ENCODE measurements around the gene GDF10. TPM values are rescaled to one million over a fixed set of nuclear protein-coding genes. Genes with fewer than 3 reads are reported as not detected.
A peak's percentile ranks its signal among the peaks of the same experiment; 100 is the strongest.

GDF10 gene
- total RNA-seq, 1 experiment from 2014 or later, result 0.24 TPM

DNA sequence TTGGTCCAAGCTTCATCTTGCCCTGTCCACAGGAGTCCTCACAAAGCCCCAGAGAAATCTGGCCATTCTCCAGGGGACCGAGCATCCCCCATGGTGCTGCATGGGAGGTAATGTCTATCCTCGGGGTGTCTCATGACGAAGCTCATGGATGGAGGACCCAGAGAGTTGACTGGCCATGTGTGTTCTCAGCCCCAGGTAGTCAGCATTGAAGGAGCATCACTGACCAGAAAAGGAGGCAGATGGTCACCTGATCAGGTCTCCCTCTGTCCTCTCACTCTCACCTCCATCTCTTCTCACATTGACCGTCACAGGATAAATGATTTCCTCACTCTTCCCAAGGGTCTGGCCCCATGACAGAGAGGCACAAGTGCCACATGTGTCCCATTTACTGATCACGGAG lies 33.4 kb upstream of the GDF10 start:
- no peak overlapping the region for H3K27ac Mint-ChIP-seq
- H3K4me3 Mint-ChIP-seq, result no peak overlapping the region
- POLR2A ChIA-PET, result no interaction called here
- H3K4me1 Mint-ChIP-seq, result peaks cover 5% of the 10 kb centered on the region; the same call in 1 of the 2 replicates
- DNase-seq (ENCODE audit: low spot score) (no peak), ATAC-seq (no peak)
- TF ChIP-seq NR3C1 (CRISPR knock-in tag; conservative IDR thresholded peaks at IDR 0.05; ENCODE audit: low read depth) (no peak), HMGA2 (CRISPR knock-in tag; IDR thresholded peaks at IDR 0.05) (no peak), NR1H2 (CRISPR knock-in tag; IDR thresholded peaks at IDR 0.05) (no peak), ZNF396 (CRISPR knock-in tag; IDR thresholded peaks at IDR 0.05; ENCODE audit: borderline replicate concordance) (no peak), PRRX2 (CRISPR knock-in tag; IDR thresholded peaks at IDR 0.05) (no peak)
- TF ChIP-seq, protein P1, sequence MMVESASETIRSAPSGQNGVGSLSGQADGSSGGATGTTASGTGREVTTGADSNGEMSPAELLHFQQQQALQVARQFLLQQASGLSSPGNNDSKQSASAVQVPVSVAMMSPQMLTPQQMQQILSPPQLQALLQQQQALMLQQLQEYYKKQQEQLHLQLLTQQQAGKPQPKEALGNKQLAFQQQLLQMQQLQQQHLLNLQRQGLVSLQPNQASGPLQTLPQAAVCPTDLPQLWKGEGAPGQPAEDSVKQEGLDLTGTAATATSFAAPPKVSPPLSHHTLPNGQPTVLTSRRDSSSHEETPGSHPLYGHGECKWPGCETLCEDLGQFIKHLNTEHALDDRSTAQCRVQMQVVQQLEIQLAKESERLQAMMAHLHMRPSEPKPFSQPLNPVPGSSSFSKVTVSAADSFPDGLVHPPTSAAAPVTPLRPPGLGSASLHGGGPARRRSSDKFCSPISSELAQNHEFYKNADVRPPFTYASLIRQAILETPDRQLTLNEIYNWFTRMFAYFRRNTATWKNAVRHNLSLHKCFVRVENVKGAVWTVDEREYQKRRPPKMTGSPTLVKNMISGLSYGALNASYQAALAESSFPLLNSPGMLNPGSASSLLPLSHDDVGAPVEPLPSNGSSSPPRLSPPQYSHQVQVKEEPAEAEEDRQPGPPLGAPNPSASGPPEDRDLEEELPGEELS (CRISPR knock-in tag; IDR thresholded peaks at IDR 0.05), result no peak
- H3K36me3 Mint-ChIP-seq, result no peaks in the 10 kb centered on the region
- peaks cover 15% of the 10 kb centered on the region for H3K9me3 Mint-ChIP-seq
- H3K27me3 Mint-ChIP-seq (ENCODE audit: low read depth), result no peaks in the 10 kb centered on the region
- CTCF ChIA-PET, result no interaction called here

DNA sequence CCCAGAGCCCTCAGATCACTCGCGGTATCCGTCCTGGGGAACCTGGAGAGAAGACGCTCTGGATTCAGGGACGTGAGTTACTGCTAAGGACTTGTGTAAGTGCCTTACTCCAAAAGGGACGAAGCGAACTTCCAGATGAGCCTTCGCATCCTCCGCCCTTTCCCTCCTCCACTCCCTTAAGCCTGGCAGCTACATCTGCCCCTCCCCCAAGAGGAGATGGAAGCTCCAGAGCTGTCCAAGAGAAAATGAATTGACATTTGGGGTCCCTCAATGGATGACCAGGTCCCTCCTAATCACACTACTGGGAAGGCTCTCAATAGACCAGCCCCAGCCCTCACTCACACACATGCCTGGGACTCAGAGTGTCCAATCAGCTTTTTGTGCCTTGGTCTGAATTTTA lies 31.3 kb upstream of the GDF10 start:
- Mint-ChIP-seq H3K4me3 (no peak overlapping the region), H3K27me3 (ENCODE audit: low read depth) (no peaks in the 10 kb centered on the region), H3K27ac (no peak overlapping the region), H3K9me3 (peaks cover 24% of the 10 kb centered on the region), H3K4me1 (peaks cover 4% of the 10 kb centered on the region; the same call in 1 of the 2 replicates), H3K36me3 (peaks cover 4% of the 10 kb centered on the region; the same call in 1 of the 2 replicates)
- ChIA-PET CTCF (interaction anchor here (0.8 to 2.2 kb wide), 9 partner anchors 10 to 244 kb away, joined by 3 to 23 read pairs (median 4); no protein-coding TSS in a partner anchor), POLR2A (interaction anchor here (1.1 kb wide), 1 partner anchor 221 kb away, joined by 3 read pairs; no protein-coding TSS in a partner anchor)
- no peak for ATAC-seq
- no peak for DNase-seq (ENCODE audit: low spot score)
- TF ChIP-seq ZNF416 (CRISPR knock-in tag; IDR thresholded peaks at IDR 0.05), result no peak

DNA sequence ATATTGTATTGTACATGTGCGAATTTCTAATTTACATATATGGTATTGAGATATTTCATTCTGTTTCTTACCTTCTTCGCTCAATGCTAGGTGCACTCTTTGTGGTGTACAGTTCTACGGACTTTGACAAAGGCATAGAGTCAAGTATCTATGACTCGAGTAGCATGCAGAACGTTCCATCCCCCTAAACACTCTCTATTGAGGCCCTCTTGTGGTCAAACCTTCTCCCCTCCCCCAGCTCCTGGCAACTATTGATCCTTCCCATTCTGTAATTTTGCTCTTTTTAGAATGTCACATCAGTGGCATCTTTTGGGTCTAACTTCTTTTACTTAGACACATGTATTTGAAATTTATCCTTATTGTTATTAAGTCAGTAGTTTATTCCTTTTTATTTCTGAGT lies 30.7 kb upstream of the GDF10 start:
- DNase-seq (ENCODE audit: low spot score) (no peak), ATAC-seq (peak; percentile 39; the same call in 1 of the 2 replicates)
- H3K9me3 Mint-ChIP-seq, result peaks cover 26% of the 10 kb centered on the region
- H3K27me3 Mint-ChIP-seq (ENCODE audit: low read depth), result no peaks in the 10 kb centered on the region
- no peak overlapping the region for H3K27ac Mint-ChIP-seq
- H3K4me3 Mint-ChIP-seq, result no peak overlapping the region
- peaks cover 4% of the 10 kb centered on the region; the same call in 1 of the 2 replicates for H3K36me3 Mint-ChIP-seq
- H3K4me1 Mint-ChIP-seq, result peaks cover 4% of the 10 kb centered on the region; the same call in 1 of the 2 replicates
- ChIA-PET POLR2A (interaction anchor here (1.1 kb wide), 1 partner anchor 222 kb away, joined by 3 read pairs; no protein-coding TSS in a partner anchor), CTCF (interaction anchor here (0.8 to 2.2 kb wide), 9 partner anchors 10 to 245 kb away, joined by 3 to 23 read pairs (median 4); no protein-coding TSS in a partner anchor)
- TF ChIP-seq ZNF512 (CRISPR knock-in tag; IDR thresholded peaks at IDR 0.05; ENCODE audit: borderline replicate concordance), result no peak
- TF ChIP-seq, protein P2, sequence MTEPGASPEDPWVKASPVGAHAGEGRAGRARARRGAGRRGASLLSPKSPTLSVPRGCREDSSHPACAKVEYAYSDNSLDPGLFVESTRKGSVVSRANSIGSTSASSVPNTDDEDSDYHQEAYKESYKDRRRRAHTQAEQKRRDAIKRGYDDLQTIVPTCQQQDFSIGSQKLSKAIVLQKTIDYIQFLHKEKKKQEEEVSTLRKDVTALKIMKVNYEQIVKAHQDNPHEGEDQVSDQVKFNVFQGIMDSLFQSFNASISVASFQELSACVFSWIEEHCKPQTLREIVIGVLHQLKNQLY (CRISPR knock-in tag; IDR thresholded peaks at IDR 0.05), result no peak
- TF ChIP-seq ESRRA (CRISPR knock-in tag; IDR thresholded peaks at IDR 0.05; ENCODE audit: borderline replicate concordance), result no peak
- no peak for TF ChIP-seq E2F1 (CRISPR knock-in tag; IDR thresholded peaks at IDR 0.05)
- no peak for TF ChIP-seq ZNF423 (CRISPR knock-in tag; IDR thresholded peaks at IDR 0.05)
- no peak for TF ChIP-seq STAT6 (CRISPR knock-in tag; conservative IDR thresholded peaks at IDR 0.05; ENCODE audit: low read depth)
- no peak for TF ChIP-seq KAT7 (CRISPR knock-in tag; IDR thresholded peaks at IDR 0.05; ENCODE audit: borderline replicate concordance)
- no peak for TF ChIP-seq CREB1 (CRISPR knock-in tag; IDR thresholded peaks at IDR 0.05)
- TF ChIP-seq MYBL2 (CRISPR knock-in tag; IDR thresholded peaks at IDR 0.05), result no peak
- no peak for TF ChIP-seq ATF1 (CRISPR knock-in tag; IDR thresholded peaks at IDR 0.05)
- no peak for TF ChIP-seq JAZF1 (CRISPR knock-in tag; IDR thresholded peaks at IDR 0.05)
- TF ChIP-seq FOXK1 (CRISPR knock-in tag; IDR thresholded peaks at IDR 0.05), result no peak
- TF ChIP-seq, protein P3, sequence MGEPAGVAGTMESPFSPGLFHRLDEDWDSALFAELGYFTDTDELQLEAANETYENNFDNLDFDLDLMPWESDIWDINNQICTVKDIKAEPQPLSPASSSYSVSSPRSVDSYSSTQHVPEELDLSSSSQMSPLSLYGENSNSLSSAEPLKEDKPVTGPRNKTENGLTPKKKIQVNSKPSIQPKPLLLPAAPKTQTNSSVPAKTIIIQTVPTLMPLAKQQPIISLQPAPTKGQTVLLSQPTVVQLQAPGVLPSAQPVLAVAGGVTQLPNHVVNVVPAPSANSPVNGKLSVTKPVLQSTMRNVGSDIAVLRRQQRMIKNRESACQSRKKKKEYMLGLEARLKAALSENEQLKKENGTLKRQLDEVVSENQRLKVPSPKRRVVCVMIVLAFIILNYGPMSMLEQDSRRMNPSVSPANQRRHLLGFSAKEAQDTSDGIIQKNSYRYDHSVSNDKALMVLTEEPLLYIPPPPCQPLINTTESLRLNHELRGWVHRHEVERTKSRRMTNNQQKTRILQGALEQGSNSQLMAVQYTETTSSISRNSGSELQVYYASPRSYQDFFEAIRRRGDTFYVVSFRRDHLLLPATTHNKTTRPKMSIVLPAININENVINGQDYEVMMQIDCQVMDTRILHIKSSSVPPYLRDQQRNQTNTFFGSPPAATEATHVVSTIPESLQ (CRISPR knock-in tag; IDR thresholded peaks at IDR 0.05), result no peak
- TF ChIP-seq ERG (CRISPR knock-in tag; IDR thresholded peaks at IDR 0.05), result no peak

Data from WTC11 (cell line).